Measurements from ENCODE around the gene LIMD2. TPM values are rescaled to one million over a fixed set of nuclear protein-coding genes. Genes with fewer than 3 reads are reported as not detected.

LIMD2 gene
- total RNA-seq, 2 donors from 2014 or later, result 9.6 to 13.0 TPM

- no peak for DNase-seq (ENCODE audit: low spot score)
- intact Hi-C loops (cut with DNase I), result no loop called here
Observed at GRCh38 chr17:63647936-63648335, 52.0 kb downstream of the LIMD2 start.

GRCh38 chr17:63647065-63647725, 52.7 kb downstream of the LIMD2 start:
- no peak for DNase-seq (ENCODE audit: low spot score)
- intact Hi-C loops (cut with DNase I), result no loop called here

GRCh38 chr17:63646488-63646806, 53.5 kb downstream of the LIMD2 start:
- no peak for DNase-seq (ENCODE audit: low spot score)
- intact Hi-C loops (cut with DNase I), result no loop called here

Other genes with a start within 250 kb of the LIMD2 start
- gene ACE, start 223.1 kb downstream of the LIMD2 start, total RNA-seq, result 10 to 100 TPM in 1 of 2 donors, 1 to 10 TPM in 1; 9.9 to 16.3 TPM
- gene KCNH6, start 176.8 kb downstream of the LIMD2 start, total RNA-seq, result not detected
- 10 to 100 TPM; 48.4 to 48.6 TPM for gene DCAF7, start 149.6 kb downstream of the LIMD2 start, total RNA-seq
- 10 to 100 TPM; 11.6 to 14.3 TPM for gene TACO1, start 99.2 kb downstream of the LIMD2 start, total RNA-seq
- 10 to 100 TPM; 38.5 to 39.8 TPM for gene MAP3K3, start 77.7 kb downstream of the LIMD2 start, total RNA-seq
- 10 to 100 TPM; 27.5 to 30.8 TPM for gene STRADA, start 41.7 kb upstream of the LIMD2 start, total RNA-seq
- 10 to 100 TPM; 52.5 to 58.5 TPM for gene CCDC47, start 73.5 kb upstream of the LIMD2 start, total RNA-seq
- 10 to 100 TPM; 80.9 to 89.7 TPM for gene DDX42, start 74.0 kb upstream of the LIMD2 start, total RNA-seq
- gene PSMC5, start 127.3 kb upstream of the LIMD2 start, total RNA-seq, result 100 to 1,000 TPM in 1 of 2 donors, 10 to 100 TPM in 1; 94.8 to 104 TPM
- 10 to 100 TPM; 25.2 to 26.0 TPM for gene FTSJ3, start 127.5 kb upstream of the LIMD2 start, total RNA-seq
- gene SMARCD2, start 142.6 kb upstream of the LIMD2 start, total RNA-seq, result 10 to 100 TPM; 45.6 to 76.9 TPM
- gene CSH2, start 173.6 kb upstream of the LIMD2 start, total RNA-seq, result not detected
- gene GH2, start 181.8 kb upstream of the LIMD2 start, total RNA-seq, result not detected
- gene CSH1, start 196.4 kb upstream of the LIMD2 start, total RNA-seq, result not detected
- gene CSHL1, start 211.1 kb upstream of the LIMD2 start, total RNA-seq, result not detected
- not detected for gene GH1, start 218.7 kb upstream of the LIMD2 start, total RNA-seq
- gene CD79B, start 232.2 kb upstream of the LIMD2 start, total RNA-seq, result 1 to 10 TPM; 5.1 to 5.5 TPM

Measured in posterior vena cava (tissue), 2 donors.